Endothelial cell of umbilical vein (primary cell): ENCODE data around the gene DNAH1. TPM values are rescaled to one million over a fixed set of nuclear protein-coding genes. Genes with fewer than 3 reads are reported as not detected.

Experiments
- BruUV-seq: library from RNA; stranded (reverse); fragments of 400-500 nt; replicated peaks from 2 replicates; lab custom pipeline; 2021; lab: Mats Ljungman, UMichigan
- CTCF ChIA-PET: fragments of 300-600, 350-600 bp; sonication (Branson Sonifier 250); formaldehyde crosslinking; loops from one replicate; lab custom pipeline; 2021; ENCODE audit warnings: antibody characterized with exemption, inconsistent platforms; lab: Charles Lee
- POLR2A ChIA-PET: fragments of 300-600, 350-600 bp; sonication (Branson Sonifier 250); formaldehyde crosslinking; loops from one replicate; lab custom pipeline; 2021; ENCODE audit warnings: antibody characterized with exemption, inconsistent platforms; lab: Charles Lee
- DNase-seq: peaks from one replicate; pipeline ENCODE4 v3.0.0-alpha.2; 2011; ENCODE audit warnings: low read depth, low spot score
- FAIRE-seq: peaks from 2 replicates; lab custom pipeline; 2011; peaks lifted over from hg19 to GRCh38; lab: Jason Lieb, UNC
- H2AFZ ChIP-seq: 2 replicates; pipeline ENCODE4 v1.6.0; 2012; ENCODE audit warnings: low read depth, low read length, control low read depth, inconsistent platforms
- H3K27ac ChIP-seq: 2 replicates; pipeline ENCODE4 v1.5.1; 2011; ENCODE audit warnings: low read depth, mild to moderate bottlenecking, control low read depth, low read length, moderate library complexity; ENCODE audit not compliant: insufficient read depth
- H3K27me3 ChIP-seq, 2 experiments: 2 replicates each; pipeline versions ENCODE4 v1.6.0 to v1.6.1; 2011; ENCODE audit warnings: low read length in 2 of 2, mixed read lengths in 1 of 2; ENCODE audit not compliant: control insufficient read depth in 2 of 2, insufficient read depth in 2 of 2
- H3K36me3 ChIP-seq, 2 experiments: 2 replicates in 1 of 2; 3 replicates in 1 of 2; pipeline ENCODE4 v1.5.1; 2011; ENCODE audit warnings: low read length in 2 of 2, mild to moderate bottlenecking in 1 of 2, moderate library complexity in 1 of 2; ENCODE audit not compliant: control insufficient read depth in 2 of 2, insufficient read depth in 2 of 2; ENCODE audit errors: extremely low read depth in 1 of 2
- H3K4me1 ChIP-seq: 3 replicates; pipeline ENCODE4 v1.5.1; 2011; ENCODE audit warnings: mild to moderate bottlenecking, low read length; ENCODE audit not compliant: control insufficient read depth, insufficient read depth; ENCODE audit errors: extremely low read depth
- H3K4me2 ChIP-seq: 2 replicates; pipeline ENCODE4 v1.6.1; 2011; ENCODE audit warnings: low read length, control low read depth, mixed read lengths; ENCODE audit not compliant: insufficient read depth
- H3K4me3 ChIP-seq, 3 experiments: fragments of 200-600 bp in 1 of 3; sonication (generic), shearing (Covaris generic) in 1 of 3; replicated peaks in 1 of 3; 2 replicates each; pipeline ENCODE4 v1.5.1; 2011 to 2016; ENCODE audit warnings: control low read depth in 3 of 3, low read length in 3 of 3, mild to moderate bottlenecking in 2 of 3, inconsistent platforms in 1 of 3, low read depth in 1 of 3, moderate library complexity in 1 of 3; ENCODE audit not compliant: insufficient read depth in 1 of 3
- H3K79me2 ChIP-seq: 2 replicates; pipeline ENCODE4 v1.6.0; 2012; ENCODE audit warnings: low read length, inconsistent platforms; ENCODE audit not compliant: control insufficient read depth, insufficient read depth
- H3K9ac ChIP-seq: replicated peaks from 2 replicates; pipeline ENCODE3; 2011; ENCODE audit warnings: low read length, control low read depth; ENCODE audit not compliant: insufficient read depth; ENCODE audit errors: extremely low read depth
- H3K9me1 ChIP-seq: replicated peaks from 3 replicates; pipeline ENCODE4 v1.6.0; 2011; ENCODE audit warnings: mild to moderate bottlenecking, low read length; ENCODE audit not compliant: control insufficient read depth, insufficient read depth; ENCODE audit errors: extremely low read depth
- H3K9me3 ChIP-seq: replicated peaks from 2 replicates; pipeline ENCODE4 v1.5.1; 2012; ENCODE audit warnings: low read length, inconsistent platforms; ENCODE audit not compliant: control insufficient read depth, insufficient read depth
- H4K20me1 ChIP-seq: replicated peaks from 2 replicates; pipeline ENCODE3; 2011; ENCODE audit warnings: mild to moderate bottlenecking, low read length; ENCODE audit not compliant: control insufficient read depth, insufficient read depth; ENCODE audit errors: extremely low read depth
- CTCF ChIP-seq, 2 donors: IDR thresholded peaks; 1 replicate in 1 of 2; 2 replicates in 1 of 2; pipeline ENCODE4 v1.5.1; 2011; ENCODE audit warnings: low read length in 2 of 2, mild to moderate bottlenecking in 2 of 2, moderate library complexity in 2 of 2, control low read depth in 1 of 2, inconsistent platforms in 1 of 2, low read depth in 1 of 2; ENCODE audit not compliant: insufficient read depth in 1 of 2; ENCODE audit errors: extremely low read depth in 1 of 2
- EZH2 ChIP-seq: IDR thresholded peaks from 2 replicates; pipeline ENCODE4 v1.6.1; 2012; ENCODE audit warnings: borderline replicate concordance, low read depth, mild to moderate bottlenecking, moderate library complexity, low read length, inconsistent platforms; ENCODE audit not compliant: severe bottlenecking
- FOS ChIP-seq: IDR thresholded peaks from 2 replicates; pipeline ENCODE4 v1.6.1; 2011; ENCODE audit warnings: mild to moderate bottlenecking, low read length, moderate library complexity, borderline replicate concordance; ENCODE audit not compliant: insufficient read depth
- JUN ChIP-seq: IDR thresholded peaks from 2 replicates; pipeline ENCODE4 v1.6.1; 2011; ENCODE audit warnings: borderline replicate concordance, low read depth; ENCODE audit not compliant: insufficient read length, insufficient read depth
- MAX ChIP-seq: IDR thresholded peaks from 2 replicates; pipeline ENCODE4 v1.6.1; 2011; ENCODE audit not compliant: insufficient read depth, insufficient read length
- POLR2A ChIP-seq: IDR thresholded peaks from 2 replicates; pipeline ENCODE4 v1.6.1; 2012; ENCODE audit warnings: low read depth, mild to moderate bottlenecking, control low read depth, low read length
- POLR2AphosphoS5 ChIP-seq: IDR thresholded peaks from 2 replicates; pipeline ENCODE4 v1.6.1; 2012; ENCODE audit warnings: low read depth, mild to moderate bottlenecking, control low read depth, low read length, moderate library complexity; ENCODE audit not compliant: insufficient read depth
- dilution Hi-C: fragments of 300-500 bp; cut with MboI; formaldehyde crosslinking; loops from one replicate; pipeline ENCODE4 v1.15.0; 2019; ENCODE audit warnings: low sequenced_read_pairs; ENCODE audit not compliant: extremely low pct_ligation_motif_present
- intact Hi-C: fragments of 100-400 bp; cut with micrococcal nuclease; formaldehyde crosslinking; loops from one replicate; pipeline ENCODE4 v1.10.0; 2022
- polyA plus RNA-seq, 4 experiments: library from polyadenylated mRNA; depleted of rRNA in 3 of 4; stranded (reverse) in 3 of 4; unstranded in 1 of 4; fragments of >200 nt; gene quantifications; 2 replicates each; pipeline versions ENCODE4 v1.2.1 to v1.2.3, GENCODE V29; 2011 to 2012; ENCODE audit warnings: missing spikeins in 1 of 4
- total RNA-seq: library from RNA; stranded (reverse); gene quantifications from 2 replicates; pipeline ENCODE4 v1.2.3, GENCODE V29; 2021

Gene DNAH1
- total and polyA plus RNA-seq, 2 donors (not counting 3 experiments of a cell fraction or from before 2014, with no cell fraction given), result 5.8 to 6.0 TPM

- no peak overlapping the region for H3K27ac ChIP-seq
- no peaks in the 10 kb centered on the region for H3K79me2 ChIP-seq
- peaks cover 8% of the 10 kb centered on the region for H3K4me1 ChIP-seq
- no peak overlapping the region for H2AFZ ChIP-seq
- POLR2A ChIA-PET, result no interaction called here
- H4K20me1 ChIP-seq, result no peaks in the 10 kb centered on the region
- intact Hi-C loops, result no loop called here
- TF ChIP-seq JUN, result no peak
- TF ChIP-seq POLR2A, result no peak
- no peak for TF ChIP-seq MAX
- TF ChIP-seq POLR2AphosphoS5, result no peak
- DNase-seq, result no peak
- H3K36me3 ChIP-seq, result peaks cover 0 to 17% of the 10 kb centered on the region in 2 experiments
- H3K9me3 ChIP-seq, result no peaks in the 10 kb centered on the region
- H3K4me2 ChIP-seq, result no peak overlapping the region
- H3K27me3 ChIP-seq, result no peaks in the 10 kb centered on the region
- no TSS peak for BruUV-seq
- CTCF ChIA-PET, result interaction anchor here (0.6 to 4.6 kb wide), 3 partner anchors 11 to 335 kb away, joined by 4 to 24 read pairs (median 4); partner anchors contain the start of genes NEK4 and SEMA3G
- no peak overlapping the region for H3K9ac ChIP-seq
- no peaks in the 10 kb centered on the region for H3K9me1 ChIP-seq
- no peak overlapping the region for H3K4me3 ChIP-seq
- dilution Hi-C loops, result no loop called here
- FAIRE-seq, result no peak
These were observed 119.4 kb downstream of the DNAH1 start for GRCh38 chr3:52435246-52436101.

GRCh38 chr3:52436500-52437149 lies 120.5 kb downstream of the DNAH1 start:
- H3K9me3 ChIP-seq, result no peaks in the 10 kb centered on the region
- H3K79me2 ChIP-seq, result no peaks in the 10 kb centered on the region
- dilution Hi-C loops, result no loop called here
- TF ChIP-seq POLR2A (no peak), JUN (no peak), CTCF (IDR thresholded peaks at IDR 0.05; ENCODE audit: extremely low read depth in 1 of 2, insufficient read depth in 1 of 2, low read depth in 1 of 2, low read length in 2 of 2) (no peak), EZH2 (no peak), MAX (no peak), FOS (no peak)
- ChIA-PET POLR2A (no interaction called here), CTCF (interaction anchor here (1.3 to 4.6 kb wide), 2 partner anchors 10 to 24 kb away, joined by 4 to 24 read pairs; partner anchors contain the start of gene SEMA3G)
- H3K4me1 ChIP-seq, result peaks cover 5% of the 10 kb centered on the region
- no peak overlapping the region for H2AFZ ChIP-seq
- H3K9me1 ChIP-seq, result no peaks in the 10 kb centered on the region
- no TSS peak for BruUV-seq
- no peak overlapping the region for H3K4me3 ChIP-seq
- FAIRE-seq (no peak), DNase-seq (no peak)
- intact Hi-C loops, result no loop called here
- H3K27me3 ChIP-seq, result no peaks in the 10 kb centered on the region
- H3K4me2 ChIP-seq, result no peak overlapping the region
- peaks cover 0 to 20% of the 10 kb centered on the region in 2 experiments for H3K36me3 ChIP-seq
- H3K27ac ChIP-seq, result no peak overlapping the region
- H4K20me1 ChIP-seq, result no peaks in the 10 kb centered on the region
- no peak overlapping the region for H3K9ac ChIP-seq
